Measurements from ENCODE around the gene SERPINB1.

SERPINB1 gene

GRCh38 chr6:2841264-2842138 is at the start of gene SERPINB1:
TSS of gene SERPINB1 (minus strand) at chr6:2841863. CDS start at chr6:2840586, 1,277 bp downstream.
- peak within 1 kb of the TSS; percentile 55 for H3K4me3 ChIP-seq (ENCODE audit: low read depth, low read length)
- TF ChIP-seq, protein P1, sequence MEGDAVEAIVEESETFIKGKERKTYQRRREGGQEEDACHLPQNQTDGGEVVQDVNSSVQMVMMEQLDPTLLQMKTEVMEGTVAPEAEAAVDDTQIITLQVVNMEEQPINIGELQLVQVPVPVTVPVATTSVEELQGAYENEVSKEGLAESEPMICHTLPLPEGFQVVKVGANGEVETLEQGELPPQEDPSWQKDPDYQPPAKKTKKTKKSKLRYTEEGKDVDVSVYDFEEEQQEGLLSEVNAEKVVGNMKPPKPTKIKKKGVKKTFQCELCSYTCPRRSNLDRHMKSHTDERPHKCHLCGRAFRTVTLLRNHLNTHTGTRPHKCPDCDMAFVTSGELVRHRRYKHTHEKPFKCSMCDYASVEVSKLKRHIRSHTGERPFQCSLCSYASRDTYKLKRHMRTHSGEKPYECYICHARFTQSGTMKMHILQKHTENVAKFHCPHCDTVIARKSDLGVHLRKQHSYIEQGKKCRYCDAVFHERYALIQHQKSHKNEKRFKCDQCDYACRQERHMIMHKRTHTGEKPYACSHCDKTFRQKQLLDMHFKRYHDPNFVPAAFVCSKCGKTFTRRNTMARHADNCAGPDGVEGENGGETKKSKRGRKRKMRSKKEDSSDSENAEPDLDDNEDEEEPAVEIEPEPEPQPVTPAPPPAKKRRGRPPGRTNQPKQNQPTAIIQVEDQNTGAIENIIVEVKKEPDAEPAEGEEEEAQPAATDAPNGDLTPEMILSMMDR (IDR thresholded peaks at IDR 0.05; ENCODE audit: insufficient read depth, low read length, missing control alignments), result no peak
- peak; percentile 72 for DNase-seq (ENCODE audit: low read depth, low spot score)
- CTCF ChIA-PET, result interaction anchor here (0.9 to 14.2 kb wide), 19 partner anchors 9 to 225 kb away, joined by 3 to 254 read pairs (median 4); no protein-coding TSS in a partner anchor
- POLR2A ChIA-PET, result interaction anchor here (0.6 to 1.7 kb wide), 6 partner anchors 9 to 222 kb away, joined by 3 to 5 read pairs (median 4); no protein-coding TSS in a partner anchor

GRCh38 chr6:2890976-2891767 is 49.5 kb upstream of the SERPINB1 start:
- ChIA-PET POLR2A (no interaction called here), CTCF (interaction anchor here (1.1 kb wide), 1 partner anchor 61 kb away, joined by 3 read pairs; no protein-coding TSS in a partner anchor)
- DNase-seq (ENCODE audit: low read depth, low spot score), result no peak
- no peak overlapping the region for H3K4me3 ChIP-seq (ENCODE audit: low read depth, low read length)
- TF ChIP-seq, protein P1 (IDR thresholded peaks at IDR 0.05; ENCODE audit: insufficient read depth, low read length, missing control alignments), result no peak

DNA sequence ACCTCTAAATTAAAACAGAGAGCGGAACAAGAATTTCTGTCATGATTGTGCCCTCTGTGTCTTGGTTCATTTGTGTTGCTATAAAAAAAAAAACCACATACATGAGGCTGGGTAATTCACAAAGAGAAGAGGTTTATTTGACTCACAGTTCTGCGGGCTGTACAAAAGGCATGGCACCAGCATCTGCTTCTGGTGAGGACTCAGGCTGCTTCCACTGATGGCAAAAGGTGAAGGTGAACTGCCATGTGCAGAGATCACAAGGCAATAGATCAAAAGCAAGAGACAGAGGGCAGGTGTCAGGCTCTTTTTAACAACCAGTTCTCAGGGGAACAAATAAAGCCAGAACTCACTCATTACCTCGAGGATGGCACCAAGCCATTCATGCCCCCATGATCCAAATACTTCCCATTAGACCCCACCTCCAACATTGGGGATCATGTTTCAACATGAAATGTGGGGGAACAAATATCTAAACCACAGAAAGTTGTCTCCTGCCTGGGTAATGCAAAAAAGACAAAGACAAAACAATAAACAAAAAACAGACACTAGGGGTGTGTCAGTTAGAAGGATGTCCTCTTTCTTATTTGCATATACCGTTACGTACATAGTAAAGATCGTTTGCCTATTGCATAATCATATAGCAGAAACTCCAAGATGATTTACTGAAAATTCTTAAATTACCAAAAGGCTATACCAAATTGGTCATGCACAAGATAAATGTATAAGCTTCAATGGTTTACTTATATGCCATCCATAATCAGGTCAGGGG is 44.5 kb upstream of the SERPINB1 start:
- CTCF ChIA-PET, result no interaction called here
- H3K4me3 ChIP-seq (ENCODE audit: low read depth, low read length), result no peak overlapping the region
- TF ChIP-seq, protein P1 (IDR thresholded peaks at IDR 0.05; ENCODE audit: insufficient read depth, low read length, missing control alignments), result no peak
- DNase-seq (ENCODE audit: low read depth, low spot score), result no peak
- POLR2A ChIA-PET, result no interaction called here

DNA sequence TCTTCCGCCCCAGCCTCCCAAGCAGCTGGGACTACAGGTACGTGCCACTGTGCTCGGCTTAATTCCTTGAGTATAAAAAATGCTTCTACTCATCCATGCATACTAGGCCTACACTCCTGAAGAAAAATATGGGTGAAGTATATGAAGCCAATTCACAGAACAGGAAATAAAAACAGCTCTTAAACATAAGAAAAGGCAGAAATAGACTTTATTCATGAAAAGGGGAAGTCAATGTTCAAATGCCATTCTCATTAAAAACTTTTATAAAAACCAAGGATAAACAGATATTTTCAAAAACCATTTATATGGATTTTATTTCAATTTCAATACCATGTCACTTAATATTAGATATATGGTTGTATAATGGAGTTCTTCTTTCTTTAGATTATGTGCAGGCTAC is 43.1 kb upstream of the SERPINB1 start:
- POLR2A ChIA-PET, result no interaction called here
- TF ChIP-seq, protein P1 (IDR thresholded peaks at IDR 0.05; ENCODE audit: insufficient read depth, low read length, missing control alignments), result no peak
- no peak for DNase-seq (ENCODE audit: low read depth, low spot score)
- CTCF ChIA-PET, result interaction anchor here (1.0 kb wide), 1 partner anchor 9 kb away, joined by 3 read pairs; no protein-coding TSS in a partner anchor
- no peak overlapping the region for H3K4me3 ChIP-seq (ENCODE audit: low read depth, low read length)

- H3K4me3 ChIP-seq (ENCODE audit: low read depth, low read length), result no peak overlapping the region
- TF ChIP-seq, protein P1 (IDR thresholded peaks at IDR 0.05; ENCODE audit: insufficient read depth, low read length, missing control alignments), result no peak
- CTCF ChIA-PET, result interaction anchor here (1.0 kb wide), 1 partner anchor 8 kb away, joined by 3 read pairs; no protein-coding TSS in a partner anchor
- DNase-seq (ENCODE audit: low read depth, low spot score), result no peak
- POLR2A ChIA-PET, result no interaction called here
Measured at GRCh38 chr6:2883673-2884072, 42.0 kb upstream of the SERPINB1 start.
